OCI-LY3 (cell line): ENCODE data around the gene CAMK2D.

Experiments
- H2AFZ ChIP-seq: fragments of 200-600, 300-600 bp; shearing (Covaris generic); 2 replicates; pipeline ENCODE4 v1.6.0; 2014; ENCODE audit warnings: antibody characterized with exemption, low read depth, low read length
- H3K27ac ChIP-seq: fragments of 200-600, 300-600 bp; sonication (generic); 2 replicates; pipeline ENCODE4 v1.5.1; 2014; ENCODE audit warnings: mild to moderate bottlenecking, low read length, moderate library complexity, mixed read lengths
- H3K27me3 ChIP-seq: fragments of 200-600, 300-600 bp; sonication (generic); 2 replicates; pipeline ENCODE4 v1.6.1; 2014; ENCODE audit warnings: low read depth, low read length, mixed read lengths
- H3K36me3 ChIP-seq: fragments of 200-600, 300-600 bp; sonication (generic); replicated peaks from 2 replicates; pipeline ENCODE3; 2014; ENCODE audit warnings: low read depth, low read length, mixed read lengths
- H3K4me1 ChIP-seq: fragments of 300-600, 200-600 bp; sonication (generic); 2 replicates; pipeline ENCODE4 v1.6.1; 2014; ENCODE audit warnings: low read length, mixed read lengths
- H3K4me2 ChIP-seq: fragments of 200-600, 300-600 bp; sonication (generic); 2 replicates; pipeline ENCODE4 v1.6.1; 2014; ENCODE audit warnings: low read length, mixed read lengths
- H3K4me3 ChIP-seq: fragments of 300-600, 200-600 bp; sonication (generic); 2 replicates; pipeline ENCODE4 v1.5.1; 2014; ENCODE audit warnings: antibody characterized with exemption, mild to moderate bottlenecking, low read length, moderate library complexity
- H3K79me2 ChIP-seq: fragments of 300-600, 200-600 bp; shearing (Covaris generic); 2 replicates; pipeline ENCODE4 v1.6.1; 2014; ENCODE audit warnings: mild to moderate bottlenecking, low read length, mixed read lengths
- H3K9ac ChIP-seq: fragments of 300-600, 200-600 bp; shearing (Covaris generic); 2 replicates; pipeline ENCODE4 v1.6.0; 2014; ENCODE audit warnings: mild to moderate bottlenecking, low read length, moderate library complexity
- H3K9me3 ChIP-seq: fragments of 200-600, 300-600 bp; shearing (Covaris generic); 2 replicates; pipeline ENCODE4 v1.6.1; 2014; ENCODE audit warnings: low read length, mixed read lengths; ENCODE audit not compliant: insufficient read depth
- H4K20me1 ChIP-seq: fragments of 200-600, 300-600 bp; sonication (generic); 2 replicates; pipeline ENCODE4 v1.6.1; 2016; ENCODE audit warnings: low read length, mixed read lengths; ENCODE audit not compliant: insufficient read depth
- EZH2phosphoT487 ChIP-seq: fragments of 200-600 bp; shearing (Covaris generic); IDR thresholded peaks from 2 replicates; pipeline ENCODE4 v1.6.1; 2018; ENCODE audit warnings: antibody characterized with exemption, mixed run types, low read depth
- TF ChIP-seq, protein P1 (sequence below): fragments of 200-600, 300-600 bp; sonication (generic); IDR thresholded peaks from 2 replicates; pipeline ENCODE4 v1.5.1; 2014; ENCODE audit warnings: antibody characterized with exemption, low read length, low read depth

Gene CAMK2D

DNA sequence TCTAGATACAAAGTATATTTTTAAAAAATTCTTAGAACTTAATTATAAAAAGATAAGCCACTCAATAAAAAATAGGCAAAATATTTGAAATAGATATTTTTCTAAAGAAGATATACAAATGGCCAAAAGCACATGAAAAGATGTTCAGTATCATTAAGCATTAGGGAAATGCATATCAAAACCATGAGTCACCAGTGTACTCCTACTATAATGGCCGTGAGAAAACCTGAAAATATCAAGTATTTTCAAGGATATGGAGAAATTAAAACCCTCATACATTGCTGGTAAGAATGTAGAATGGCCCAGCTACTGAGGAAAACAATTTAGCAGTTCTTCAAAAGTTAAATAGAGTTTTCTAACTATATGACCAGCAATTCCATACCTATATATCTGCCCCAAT is 337.9 kb downstream of the CAMK2D start:
- TF ChIP-seq, protein P1, sequence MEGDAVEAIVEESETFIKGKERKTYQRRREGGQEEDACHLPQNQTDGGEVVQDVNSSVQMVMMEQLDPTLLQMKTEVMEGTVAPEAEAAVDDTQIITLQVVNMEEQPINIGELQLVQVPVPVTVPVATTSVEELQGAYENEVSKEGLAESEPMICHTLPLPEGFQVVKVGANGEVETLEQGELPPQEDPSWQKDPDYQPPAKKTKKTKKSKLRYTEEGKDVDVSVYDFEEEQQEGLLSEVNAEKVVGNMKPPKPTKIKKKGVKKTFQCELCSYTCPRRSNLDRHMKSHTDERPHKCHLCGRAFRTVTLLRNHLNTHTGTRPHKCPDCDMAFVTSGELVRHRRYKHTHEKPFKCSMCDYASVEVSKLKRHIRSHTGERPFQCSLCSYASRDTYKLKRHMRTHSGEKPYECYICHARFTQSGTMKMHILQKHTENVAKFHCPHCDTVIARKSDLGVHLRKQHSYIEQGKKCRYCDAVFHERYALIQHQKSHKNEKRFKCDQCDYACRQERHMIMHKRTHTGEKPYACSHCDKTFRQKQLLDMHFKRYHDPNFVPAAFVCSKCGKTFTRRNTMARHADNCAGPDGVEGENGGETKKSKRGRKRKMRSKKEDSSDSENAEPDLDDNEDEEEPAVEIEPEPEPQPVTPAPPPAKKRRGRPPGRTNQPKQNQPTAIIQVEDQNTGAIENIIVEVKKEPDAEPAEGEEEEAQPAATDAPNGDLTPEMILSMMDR = no peak
- no peak for TF ChIP-seq EZH2phosphoT487
- Histone ChIP-seq H2AFZ (no peak overlapping the region), H3K27me3 (no peaks in the 10 kb centered on the region), H3K27ac (no peak overlapping the region), H3K4me3 (no peak overlapping the region), H3K9me3 (no peaks in the 10 kb centered on the region), H3K4me1 (no peaks in the 10 kb centered on the region), H3K36me3 (no peaks in the 10 kb centered on the region), H3K79me2 (no peaks in the 10 kb centered on the region), H3K4me2 (no peak overlapping the region), H4K20me1 (no peaks in the 10 kb centered on the region), H3K9ac (no peak overlapping the region)

DNA sequence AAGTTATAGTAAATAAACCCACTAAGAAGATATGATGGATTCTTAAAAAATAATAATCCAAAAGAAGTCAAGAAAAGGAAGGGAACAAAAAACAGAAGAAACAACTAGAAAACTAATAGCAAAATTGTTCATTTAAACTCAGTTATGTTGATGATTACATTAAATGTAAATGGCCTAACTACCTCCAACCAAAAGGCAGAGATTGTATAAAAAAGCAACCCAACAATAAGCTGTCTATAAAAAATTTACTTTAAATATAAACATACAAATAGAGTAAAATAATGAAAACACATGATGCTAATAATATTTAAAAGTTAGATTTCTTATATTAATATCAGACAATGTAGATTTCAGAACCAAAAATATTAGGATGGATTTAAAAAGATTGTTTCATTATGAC is 340.6 kb downstream of the CAMK2D start:
- Histone ChIP-seq H3K27ac (no peak overlapping the region), H3K27me3 (no peaks in the 10 kb centered on the region), H4K20me1 (no peaks in the 10 kb centered on the region), H3K9ac (no peak overlapping the region), H3K36me3 (no peaks in the 10 kb centered on the region), H3K4me1 (no peaks in the 10 kb centered on the region), H2AFZ (no peak overlapping the region), H3K4me2 (no peak overlapping the region), H3K4me3 (no peak overlapping the region), H3K9me3 (no peaks in the 10 kb centered on the region), H3K79me2 (no peaks in the 10 kb centered on the region)
- TF ChIP-seq EZH2phosphoT487 = no peak
- TF ChIP-seq, protein P1 = no peak

DNA sequence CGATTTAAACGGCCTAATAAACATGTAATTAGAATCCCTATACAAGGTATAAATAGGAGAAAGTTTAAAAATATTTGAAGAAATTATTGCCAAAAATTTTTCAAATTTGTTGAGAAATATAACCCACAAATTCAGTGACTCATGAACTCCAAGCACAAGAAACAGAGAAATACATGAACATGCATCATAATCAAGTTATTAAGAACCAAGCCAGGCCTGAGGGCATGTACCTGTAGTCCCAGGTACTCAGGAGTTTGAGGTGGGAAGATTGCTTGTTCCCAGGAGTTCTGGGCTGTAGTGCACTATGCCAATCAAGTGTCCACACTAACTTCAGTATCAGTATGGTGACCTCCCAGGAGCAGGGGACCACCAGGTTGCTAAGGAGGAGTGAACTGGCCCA is 341.9 kb downstream of the CAMK2D start:
- Histone ChIP-seq H3K4me1 (no peaks in the 10 kb centered on the region), H3K36me3 (no peaks in the 10 kb centered on the region), H3K27ac (no peak overlapping the region), H3K79me2 (no peaks in the 10 kb centered on the region), H3K9ac (no peak overlapping the region), H3K9me3 (no peaks in the 10 kb centered on the region), H4K20me1 (no peaks in the 10 kb centered on the region), H3K4me3 (no peak overlapping the region), H3K27me3 (no peaks in the 10 kb centered on the region), H2AFZ (no peak overlapping the region), H3K4me2 (no peak overlapping the region)
- TF ChIP-seq, protein P1 = no peak
- no peak for TF ChIP-seq EZH2phosphoT487

DNA sequence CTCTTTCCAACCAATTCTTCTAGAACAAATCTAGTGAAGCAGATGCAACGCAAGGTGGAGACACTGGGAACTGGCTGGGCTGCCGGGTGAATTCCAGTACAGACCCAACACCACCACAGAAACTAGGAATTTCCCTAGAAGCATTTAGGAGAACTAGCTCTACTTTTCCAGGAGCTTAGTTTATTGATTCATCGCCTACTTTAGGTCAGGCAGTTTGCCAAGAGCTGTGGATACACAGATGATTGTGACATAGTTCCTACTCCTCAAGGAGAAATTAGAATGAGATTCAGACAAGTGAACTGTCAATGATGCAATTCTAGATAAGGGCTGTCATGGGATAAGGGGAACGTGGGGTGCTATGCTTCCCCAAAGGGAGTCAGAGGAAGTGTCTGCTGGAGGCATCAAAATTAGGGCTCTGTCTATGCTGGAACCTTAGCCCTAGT is 350.0 kb downstream of the CAMK2D start:
- no peaks in the 10 kb centered on the region for H3K9me3 ChIP-seq

More for the DNA sequence above, 350.0 kb downstream of the CAMK2D start:
- no peaks in the 10 kb centered on the region for H3K27me3 ChIP-seq
- H3K36me3 ChIP-seq = no peaks in the 10 kb centered on the region
- no peaks in the 10 kb centered on the region for H4K20me1 ChIP-seq
- no peak overlapping the region for H3K4me2 ChIP-seq
- H3K4me1 ChIP-seq = no peaks in the 10 kb centered on the region
- no peak overlapping the region for H3K27ac ChIP-seq
- TF ChIP-seq, protein P1 = no peak
- no peak for TF ChIP-seq EZH2phosphoT487
- no peaks in the 10 kb centered on the region for H3K79me2 ChIP-seq
- H2AFZ ChIP-seq = no peak overlapping the region
- no peak overlapping the region for H3K9ac ChIP-seq
- no peak overlapping the region for H3K4me3 ChIP-seq
